ENCODE data around the gene PLA2G10.
"Not testable (repeated sequence)": the region's sequence is repeated elsewhere in the genome, so short reads cannot be mapped to it uniquely, and the experiment has no call there.

The PLA2G10 gene

GRCh38 chr16:14694129-14694528 lies at the start of gene PLA2G10:
Gene PLA2G10 (minus strand): TSS chr16:14694308. CDS start chr16:14694229, 79 bp downstream.
- DNase-seq: not testable (repeated sequence)

DNA sequence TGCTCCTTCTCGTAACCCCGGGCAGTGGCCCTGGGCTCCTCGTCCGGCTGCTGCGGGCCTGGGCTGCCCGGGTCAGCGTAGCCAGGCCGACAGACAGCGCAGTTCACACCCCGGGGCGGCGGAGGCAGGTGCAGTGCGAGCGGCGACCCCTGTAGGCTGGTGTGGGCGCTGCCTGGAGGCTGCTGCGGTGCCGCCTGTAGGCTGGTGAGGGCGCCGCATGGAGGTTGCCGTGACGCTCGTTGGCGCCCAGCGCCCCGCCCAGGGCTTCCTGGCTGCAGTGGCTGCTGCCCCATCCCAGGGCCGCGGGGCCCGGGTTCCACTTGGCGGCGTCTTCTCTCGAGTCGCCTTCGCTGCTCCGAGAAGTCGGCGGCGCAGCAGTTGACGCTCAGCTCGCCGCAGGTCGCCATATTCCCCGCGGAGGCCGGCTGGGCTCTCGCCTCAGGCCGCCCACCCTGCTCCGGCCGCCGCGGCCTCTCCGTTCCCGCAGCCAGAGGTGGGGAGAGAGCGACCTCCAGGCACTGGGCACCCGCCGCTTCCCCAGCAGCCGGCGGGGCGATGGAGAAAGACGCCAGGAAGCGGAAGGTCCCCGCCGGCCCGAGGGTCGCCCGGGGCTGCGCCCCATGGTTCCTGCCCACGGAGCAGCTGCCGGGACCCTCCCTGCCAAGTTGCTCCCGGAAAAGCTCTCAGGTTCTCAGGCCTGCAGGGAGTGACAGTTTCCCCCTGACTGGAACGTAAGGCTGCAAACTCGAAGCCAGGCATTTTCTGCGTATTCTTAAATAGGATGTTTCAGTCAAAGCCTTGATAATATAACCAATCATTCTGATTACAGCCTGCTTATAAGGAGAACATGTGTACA lies 48.4 kb upstream of the PLA2G10 start, which contains the start of gene NPIPA2:
Gene NPIPA2 (plus strand): TSS at position 261 of the 856 bp plus-strand sequence. CDS start 5,533 bp downstream, outside the sequence.
- DNase-seq: not testable (repeated sequence)

GRCh38 chr16:14741794-14742193 lies 47.7 kb upstream of the PLA2G10 start:
- DNase-seq: not testable (repeated sequence)

DNA sequence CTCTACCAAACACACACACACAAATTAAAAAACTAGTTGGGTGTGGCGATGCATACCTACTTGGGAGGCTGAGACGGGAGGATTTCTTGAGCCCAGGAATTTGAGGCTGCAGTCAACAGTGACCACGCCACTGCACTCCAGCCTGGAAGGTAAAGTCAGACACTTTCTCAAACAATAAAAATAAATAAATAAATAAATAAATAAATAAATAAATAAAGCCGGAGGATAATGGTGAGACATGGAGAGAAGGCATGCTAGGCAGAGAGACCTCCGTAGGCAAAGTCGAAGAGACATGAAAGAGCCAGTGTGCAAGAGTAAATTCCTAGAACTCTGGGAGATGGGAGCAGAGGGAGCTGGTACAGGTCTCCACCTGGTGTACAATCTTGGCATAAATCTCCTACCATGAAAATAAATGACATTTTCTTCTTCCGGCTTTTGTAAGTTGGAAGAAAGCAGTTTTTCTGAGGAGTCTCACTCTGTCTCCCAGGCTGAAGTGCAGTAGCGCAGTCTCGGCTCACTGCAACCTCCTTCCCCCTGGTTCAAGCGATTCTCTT lies 46.8 kb upstream of the PLA2G10 start:
- DNase-seq: not testable (repeated sequence)

GRCh38 chr16:14733233-14733632 lies 39.1 kb upstream of the PLA2G10 start:
- not testable (repeated sequence) for DNase-seq

- not testable (repeated sequence) for DNase-seq
Observed at GRCh38 chr16:14703156-14704011, 9.3 kb upstream of the PLA2G10 start, which contains the start of gene NPIPA3. Gene NPIPA3 (plus strand): TSS chr16:14703411. CDS start chr16:14708944, 5,533 bp downstream.

DNA sequence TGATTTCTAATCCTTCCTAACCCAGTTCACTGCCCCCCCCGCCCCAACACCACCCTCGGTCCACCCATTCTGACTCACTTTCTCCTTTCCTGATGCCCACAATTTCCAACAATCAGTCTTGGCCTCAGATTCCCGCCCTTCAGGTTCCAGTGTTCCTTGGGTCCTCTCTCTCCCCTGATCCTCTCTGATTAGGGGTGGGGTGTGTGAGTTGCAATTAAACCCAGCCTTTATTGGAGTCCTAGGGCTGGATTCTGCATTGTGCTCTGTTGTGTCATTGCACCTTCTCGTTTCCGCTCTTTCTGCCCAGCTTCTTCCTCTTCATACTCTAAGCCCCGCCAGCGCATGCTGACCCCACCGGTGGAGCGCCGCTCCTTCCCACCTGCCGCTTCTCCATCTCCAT lies 8.6 kb upstream of the PLA2G10 start:
- DNase-seq: not testable (repeated sequence)

- DNase-seq: not testable (repeated sequence)
Observed at GRCh38 chr16:14701859-14702258, 7.8 kb upstream of the PLA2G10 start.

DNA sequence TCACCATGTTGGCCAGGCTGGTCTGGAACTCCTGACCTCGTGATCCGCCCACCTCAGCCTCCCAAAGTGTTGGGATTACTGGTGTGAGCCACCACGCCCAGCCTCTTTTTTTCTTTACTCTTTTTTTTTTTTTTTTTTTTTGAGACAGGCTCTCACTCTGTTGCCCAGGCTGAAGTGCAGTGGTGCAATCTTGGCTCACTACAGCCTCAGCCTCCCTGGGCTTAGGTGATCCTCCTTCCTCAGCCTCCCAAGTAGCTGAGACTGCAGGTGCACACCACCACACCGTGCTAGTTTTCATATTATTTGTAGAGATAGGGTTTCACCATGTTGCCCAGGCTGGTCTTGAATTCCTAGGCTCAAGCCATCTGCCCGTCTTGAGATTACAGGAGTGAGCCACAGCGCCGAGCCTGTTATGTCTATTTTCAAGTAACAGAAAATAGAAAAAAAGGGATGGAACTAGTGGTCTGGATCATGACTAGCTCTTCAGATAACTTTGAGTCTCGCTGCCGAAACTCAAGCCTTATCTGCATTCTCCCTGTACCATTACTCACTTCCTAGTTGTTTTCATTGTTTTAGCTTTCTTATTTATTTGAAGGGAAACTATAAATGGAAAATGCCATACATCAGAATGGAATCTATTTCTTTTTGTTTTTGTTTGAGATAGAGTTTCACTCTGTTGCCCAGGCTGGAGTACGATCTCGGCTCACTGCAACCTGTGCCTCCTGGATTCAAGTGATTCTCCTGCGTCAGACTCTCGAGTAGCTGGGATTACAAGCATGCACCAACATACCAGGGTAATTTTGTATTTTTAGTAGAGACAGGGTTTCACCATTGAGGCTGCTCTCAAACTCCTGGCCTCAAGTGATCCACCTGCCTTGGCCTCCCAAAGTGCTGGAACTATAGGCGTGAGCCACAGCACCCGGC lies 8.0 kb downstream of the PLA2G10 start:
- DNase-seq: not testable (repeated sequence)

GRCh38 chr16:14682121-14682520 lies 12.0 kb downstream of the PLA2G10 start:
- no peak for DNase-seq

DNA sequence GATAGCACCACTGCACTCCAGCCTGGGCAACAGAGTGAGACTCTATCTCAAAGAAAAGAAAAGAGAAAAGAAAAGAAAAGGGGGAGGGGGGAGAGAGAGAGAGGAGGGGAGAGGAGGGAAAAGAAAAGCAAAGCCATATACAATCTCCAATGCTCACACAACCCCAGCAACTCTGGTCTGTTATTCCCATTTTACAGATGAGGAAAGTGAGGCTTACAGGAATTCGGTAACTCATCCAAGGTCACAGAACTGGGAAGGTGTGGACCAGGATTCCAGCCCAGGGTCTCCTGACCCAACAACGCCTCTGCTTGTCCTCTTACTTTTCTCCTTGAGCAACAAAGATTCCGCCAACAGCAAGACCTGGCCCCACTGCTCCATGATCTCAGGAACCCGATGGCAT lies 13.0 kb downstream of the PLA2G10 start:
- DNase-seq: no peak

- DNase-seq: not testable (repeated sequence)
Observed at GRCh38 chr16:14680396-14680795, 13.7 kb downstream of the PLA2G10 start.

GRCh38 chr16:14678748-14679497 lies 15.2 kb downstream of the PLA2G10 start:
- no peak for DNase-seq

- DNase-seq: no peak
Observed at GRCh38 chr16:14677627-14678026, 16.5 kb downstream of the PLA2G10 start.

DNA sequence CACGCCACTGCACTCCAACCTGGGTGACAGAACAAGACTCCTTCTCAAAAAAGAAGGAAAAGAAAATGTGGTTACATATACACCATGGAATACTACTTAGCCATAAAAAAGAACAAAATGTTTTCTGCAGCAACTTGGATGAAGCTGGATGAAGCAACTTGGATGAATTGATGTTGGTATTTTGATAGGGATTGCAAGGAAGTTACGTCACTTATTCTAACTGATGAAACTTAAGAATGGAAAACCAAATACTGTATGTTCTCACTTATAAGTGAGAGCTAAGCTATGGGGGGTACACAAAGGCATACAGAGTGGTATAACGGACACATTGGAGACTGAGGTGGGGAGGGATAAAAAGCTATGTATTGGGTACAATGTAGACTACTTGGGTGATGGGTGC lies 17.5 kb downstream of the PLA2G10 start:
- no peak for DNase-seq

- DNase-seq: no peak
Observed at GRCh38 chr16:14672403-14672971, 21.6 kb downstream of the PLA2G10 start.

DNA sequence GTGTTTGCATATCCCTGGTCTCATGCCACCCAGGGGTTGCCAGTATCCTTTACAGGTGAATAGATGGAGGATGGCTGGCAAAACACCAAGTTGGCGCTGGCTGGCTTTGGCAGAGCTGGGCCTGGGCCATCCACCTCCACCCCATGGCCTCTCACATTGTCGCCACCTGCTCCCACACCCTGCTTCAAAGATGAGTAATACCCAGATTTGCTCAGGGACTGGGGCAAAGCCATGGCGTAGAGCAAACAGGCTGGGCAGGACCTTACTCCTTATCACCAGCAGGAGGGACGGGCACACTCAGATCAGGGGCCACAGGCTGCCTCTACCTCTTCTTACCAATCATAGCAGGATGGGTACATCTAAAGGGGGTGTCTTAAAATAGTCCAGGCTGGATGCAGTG lies 24.3 kb downstream of the PLA2G10 start:
- DNase-seq: peak; percentile 34

DNA sequence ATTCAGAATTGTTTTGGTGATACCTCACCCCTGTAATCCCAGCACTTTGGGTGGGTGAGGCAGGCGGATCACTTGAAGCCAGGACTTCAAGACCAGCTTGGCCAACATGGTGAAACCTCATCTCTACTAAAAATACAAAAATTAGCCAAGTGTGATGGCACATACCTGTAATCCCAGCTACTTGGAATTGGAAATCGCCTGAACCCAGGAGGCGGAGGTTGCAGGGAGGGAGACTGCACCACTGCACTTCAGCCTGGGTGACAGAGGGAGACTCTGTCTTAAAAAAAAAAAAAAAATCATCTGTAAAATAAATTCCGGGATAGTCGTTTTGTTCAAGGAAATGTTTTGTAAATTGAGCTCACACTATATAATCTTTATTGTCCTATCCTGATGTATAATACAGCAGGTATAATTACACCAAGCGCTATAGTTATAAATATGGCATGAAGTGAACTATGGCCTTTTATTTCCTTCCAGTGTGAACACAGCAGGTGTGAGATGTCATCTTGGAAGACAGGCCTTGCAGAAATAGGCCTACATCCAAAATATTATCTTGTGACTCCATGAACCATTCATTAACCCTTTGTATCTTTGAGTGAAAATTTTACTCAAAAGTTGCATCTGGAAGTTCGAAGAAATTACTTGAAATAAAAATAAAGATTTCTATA lies 25.4 kb downstream of the PLA2G10 start:
- no peak for DNase-seq

- no peak for DNase-seq
Observed at GRCh38 chr16:14667347-14668266, 26.5 kb downstream of the PLA2G10 start.
